Measurements from ENCODE around the gene NOTCH1. TPM values are rescaled to one million over a fixed set of nuclear protein-coding genes. Genes with fewer than 3 reads are reported as not detected.

The NOTCH1 gene
- total and polyA plus RNA-seq, 7 experiments from 2014 or later, result 1.9 to 92.9 (median 52.0) TPM

DNA sequence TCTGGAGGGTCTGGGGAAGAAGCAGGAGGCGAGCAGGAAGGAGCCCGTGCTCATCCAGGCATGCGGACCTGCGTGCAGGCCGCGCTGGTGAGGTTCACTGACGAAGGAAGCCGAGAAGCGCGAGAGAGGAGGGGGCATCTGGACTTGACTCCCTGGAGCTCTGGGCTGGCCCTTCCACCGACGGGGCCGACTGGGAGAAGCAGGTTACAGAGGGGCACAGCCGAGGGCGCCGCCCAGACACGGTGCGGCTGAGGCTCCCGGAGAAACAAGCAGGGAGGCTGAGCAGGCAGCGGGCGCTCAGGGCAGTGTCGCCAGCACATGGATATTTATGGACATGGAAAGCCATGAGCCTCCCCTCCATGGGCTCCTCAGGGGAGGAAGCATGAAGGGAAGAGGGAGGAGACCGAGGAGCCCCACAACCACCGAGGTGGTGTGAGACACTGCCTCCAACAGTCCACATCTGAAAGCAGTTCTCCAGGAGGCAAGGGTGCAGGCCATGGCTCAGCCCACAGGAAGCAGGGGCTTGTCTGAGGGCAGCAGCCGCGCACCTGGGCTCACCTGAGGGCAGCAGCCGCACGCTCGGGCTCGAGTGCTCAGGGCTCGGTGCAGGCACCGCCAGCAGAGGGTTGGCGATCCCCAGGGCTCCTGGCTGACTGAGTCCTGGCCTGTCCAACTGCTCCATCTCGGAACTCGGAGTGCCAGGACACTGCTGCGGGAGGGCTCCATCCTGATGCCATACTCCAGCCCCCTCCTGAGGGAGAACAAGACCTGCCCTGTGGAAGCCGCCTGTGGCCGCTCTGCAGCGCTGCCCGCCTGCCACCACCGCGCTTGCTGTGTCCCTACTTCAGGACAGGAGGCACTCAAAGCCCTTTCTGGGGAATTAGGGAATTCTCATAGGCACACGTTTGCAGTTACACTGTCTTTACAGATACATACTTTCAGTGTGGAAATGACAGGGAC lies 90.5 kb downstream of the NOTCH1 start:
- intact Hi-C loops (cut with micrococcal nuclease), result no loop called here
- Histone ChIP-seq H3K27me3 (ENCODE audit: control insufficient read depth in 2 of 2, insufficient read depth in 2 of 2, low read length in 2 of 2) (no peaks in the 10 kb centered on the region), H3K27ac (ENCODE audit: low read depth, low read length) (no peak overlapping the region), H3K9me3 (ENCODE audit: control insufficient read depth in 2 of 3, low read length in 3 of 3) (no peaks in the 10 kb centered on the region), H3K36me3 (ENCODE audit: control insufficient read depth in 2 of 3, insufficient read depth in 3 of 3, low read length in 3 of 3) (peaks cover 21 to 88% (median 35%) of the 10 kb centered on the region in 3 experiments), H3K4me3 (ENCODE audit: low read length) (no peak overlapping the region), H3K4me1 (ENCODE audit: control insufficient read depth in 2 of 2, insufficient read depth in 2 of 2, low read length in 2 of 2) (no peaks in the 10 kb centered on the region)
- peak; percentile 30 for ATAC-seq
- ChIA-PET POLR2A (no interaction called here), CTCF (no interaction called here)
- DNase-seq, result no peak
- Mint-ChIP-seq H3K27ac (peak overlapping the region in 2 of 9 donors; percentile 52 to 71), H3K9me3 (peaks cover 0 to 2% (median 0%) of the 10 kb centered on the region in 11 donors), H3K4me3 (no peak overlapping the region), H3K27me3 (no peaks in the 10 kb centered on the region), H3K36me3 (peaks cover 7 to 59% (median 19%) of the 10 kb centered on the region in 5 donors), H3K4me1 (peaks cover 0 to 6% (median 0%) of the 10 kb centered on the region in 7 donors)

DNA sequence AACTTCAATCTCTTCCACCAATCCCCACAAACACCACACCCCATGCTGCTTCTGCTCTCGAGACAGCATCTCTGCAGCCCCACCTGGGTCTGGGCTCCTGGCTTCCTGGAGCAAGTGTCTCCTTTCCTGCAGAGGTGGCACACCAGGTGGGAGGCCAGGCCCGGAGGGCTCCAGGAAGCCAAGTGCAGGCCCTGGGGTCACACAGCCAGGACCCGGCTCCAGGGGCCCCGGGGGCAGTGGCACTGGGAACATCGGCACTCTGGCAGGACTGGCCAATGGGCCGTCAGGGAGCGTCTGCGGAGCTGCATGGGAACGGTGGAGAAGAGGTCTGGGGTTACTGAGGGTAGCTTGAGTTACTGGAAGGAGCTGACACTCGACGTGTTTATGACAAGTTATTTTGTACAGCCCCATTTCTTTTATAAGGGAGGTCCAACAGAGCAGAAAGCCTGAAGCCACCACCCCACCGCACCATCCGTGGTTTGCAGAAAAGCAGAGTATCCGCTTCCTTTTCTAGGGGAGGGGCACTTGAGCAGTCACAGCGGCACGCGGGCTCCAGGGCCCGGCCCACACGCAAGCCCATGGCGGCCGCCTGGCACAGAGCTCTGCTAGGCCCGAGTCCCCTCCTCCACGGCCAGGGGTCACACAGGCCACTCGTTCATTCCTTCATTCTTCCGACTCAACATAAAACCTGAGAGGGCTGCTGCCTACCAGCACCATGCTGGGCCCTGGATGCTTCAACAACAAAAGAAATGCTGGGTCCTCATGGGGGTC lies 91.6 kb downstream of the NOTCH1 start:
- no peak overlapping the region for H3K4me3 ChIP-seq (ENCODE audit: low read length)
- Mint-ChIP-seq H3K36me3 (peaks cover 7 to 58% (median 21%) of the 10 kb centered on the region in 5 donors), H3K27me3 (no peaks in the 10 kb centered on the region), H3K4me3 (no peak overlapping the region), H3K4me1 (peaks cover 0 to 6% (median 0%) of the 10 kb centered on the region in 7 donors), H3K9me3 (peaks cover 0 to 2% (median 0%) of the 10 kb centered on the region in 11 donors), H3K27ac (peak overlapping the region in 2 of 9 donors; percentile 38 to 52)
- H3K36me3 ChIP-seq (ENCODE audit: control insufficient read depth in 2 of 3, insufficient read depth in 3 of 3, low read length in 3 of 3), result peaks cover 15 to 91% (median 34%) of the 10 kb centered on the region in 3 experiments
- ChIA-PET CTCF (no interaction called here), POLR2A (no interaction called here)
- intact Hi-C loops (cut with micrococcal nuclease), result no loop called here
- no peaks in the 10 kb centered on the region for H3K4me1 ChIP-seq (ENCODE audit: control insufficient read depth in 2 of 2, insufficient read depth in 2 of 2, low read length in 2 of 2)
- no peak for DNase-seq
- no peaks in the 10 kb centered on the region for H3K9me3 ChIP-seq (ENCODE audit: control insufficient read depth in 2 of 3, low read length in 3 of 3)
- H3K27ac ChIP-seq (ENCODE audit: low read depth, low read length), result no peak overlapping the region
- no peak for ATAC-seq
- H3K27me3 ChIP-seq (ENCODE audit: control insufficient read depth in 2 of 2, insufficient read depth in 2 of 2, low read length in 2 of 2), result no peaks in the 10 kb centered on the region

DNA sequence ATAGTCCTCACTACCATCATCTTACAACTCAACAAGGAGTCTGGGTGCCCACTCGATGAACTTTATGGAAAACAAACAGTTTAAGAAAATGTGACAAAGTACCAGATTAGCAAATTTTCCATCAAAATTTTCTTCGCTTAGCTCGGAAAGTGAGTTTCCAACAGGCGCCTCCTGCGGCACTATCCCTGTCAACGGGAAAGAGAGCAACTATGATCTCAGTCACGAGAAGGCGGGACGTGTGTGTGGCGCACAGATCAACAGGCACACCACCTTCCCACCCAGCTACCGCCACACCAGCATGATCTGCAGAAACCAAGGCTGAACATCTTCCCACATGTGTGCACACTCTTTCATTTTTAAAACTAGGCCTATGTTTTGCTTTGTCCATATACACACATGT lies 92.5 kb downstream of the NOTCH1 start:
- CTCF ChIA-PET, result interaction anchor here (0.6 kb wide), 1 partner anchor 576 kb away, joined by 3 read pairs; no protein-coding TSS in a partner anchor
- Mint-ChIP-seq H3K36me3 (peaks cover 7 to 55% (median 19%) of the 10 kb centered on the region in 5 donors), H3K4me3 (no peak overlapping the region), H3K27me3 (no peaks in the 10 kb centered on the region), H3K27ac (peak overlapping the region in 1 of 9 donors; percentile 38), H3K4me1 (peaks cover 0 to 6% (median 3%) of the 10 kb centered on the region in 7 donors), H3K9me3 (peaks cover 0 to 2% (median 0%) of the 10 kb centered on the region in 11 donors)
- ATAC-seq (no peak), DNase-seq (no peak)
- Histone ChIP-seq H3K4me1 (ENCODE audit: control insufficient read depth in 2 of 2, insufficient read depth in 2 of 2, low read length in 2 of 2) (no peaks in the 10 kb centered on the region), H3K4me3 (ENCODE audit: low read length) (no peak overlapping the region), H3K9me3 (ENCODE audit: control insufficient read depth in 2 of 3, low read length in 3 of 3) (no peaks in the 10 kb centered on the region), H3K27me3 (ENCODE audit: control insufficient read depth in 2 of 2, insufficient read depth in 2 of 2, low read length in 2 of 2) (no peaks in the 10 kb centered on the region), H3K27ac (ENCODE audit: low read depth, low read length) (no peak overlapping the region), H3K36me3 (ENCODE audit: control insufficient read depth in 2 of 3, insufficient read depth in 3 of 3, low read length in 3 of 3) (peaks cover 15 to 88% (median 29%) of the 10 kb centered on the region in 3 experiments)
- POLR2A ChIA-PET, result no interaction called here
- intact Hi-C loops (cut with micrococcal nuclease), result no loop called here

DNA sequence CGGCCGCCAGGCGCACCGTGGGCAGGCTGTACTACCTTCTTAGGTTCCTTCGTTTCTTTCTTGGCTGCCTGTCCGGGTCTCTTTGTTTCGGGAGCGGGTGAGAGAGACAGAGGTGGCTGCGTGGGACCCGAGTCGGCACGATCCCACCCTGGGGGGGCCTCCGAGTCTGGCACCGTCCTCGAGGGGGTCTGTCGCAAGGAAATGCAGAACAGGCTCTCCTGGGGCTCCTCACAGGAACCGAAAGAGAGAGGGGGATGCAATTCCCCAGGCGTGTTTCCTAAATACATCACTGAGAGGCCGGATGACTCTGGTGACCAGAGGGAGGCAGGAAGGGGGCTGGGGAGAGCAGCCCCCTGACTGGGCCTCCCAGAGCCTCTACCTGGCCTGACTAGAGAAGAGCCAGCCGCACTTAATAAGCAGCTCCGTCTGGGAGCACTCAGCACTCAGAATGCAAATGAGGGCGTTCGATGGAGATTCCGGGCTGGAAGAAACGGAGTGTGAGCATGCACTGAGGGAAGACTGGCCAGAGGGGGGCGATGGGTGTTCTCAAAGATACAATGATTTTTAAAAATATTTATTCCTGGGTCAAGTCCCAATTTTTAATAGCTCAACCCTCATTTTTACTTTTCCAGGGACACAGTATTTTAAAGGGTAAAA lies 94.5 kb downstream of the NOTCH1 start:
- Histone ChIP-seq H3K36me3 (ENCODE audit: control insufficient read depth in 2 of 3, insufficient read depth in 3 of 3, low read length in 3 of 3) (peaks cover 15 to 88% (median 34%) of the 10 kb centered on the region in 3 experiments), H3K27ac (ENCODE audit: low read depth, low read length) (no peak overlapping the region), H3K4me3 (ENCODE audit: low read length) (no peak overlapping the region), H3K27me3 (ENCODE audit: control insufficient read depth in 2 of 2, insufficient read depth in 2 of 2, low read length in 2 of 2) (no peaks in the 10 kb centered on the region), H3K4me1 (ENCODE audit: control insufficient read depth in 2 of 2, insufficient read depth in 2 of 2, low read length in 2 of 2) (no peaks in the 10 kb centered on the region), H3K9me3 (ENCODE audit: control insufficient read depth in 2 of 3, low read length in 3 of 3) (no peaks in the 10 kb centered on the region)
- ATAC-seq (no peak), DNase-seq (no peak)
- intact Hi-C loops (cut with micrococcal nuclease), result no loop called here
- POLR2A ChIA-PET, result no interaction called here
- no peaks in the 10 kb centered on the region for H3K27me3 Mint-ChIP-seq
- peaks cover 0 to 3% (median 0%) of the 10 kb centered on the region in 11 donors for H3K9me3 Mint-ChIP-seq
- CTCF ChIA-PET, result no interaction called here
- peaks cover 0 to 6% (median 3%) of the 10 kb centered on the region in 7 donors for H3K4me1 Mint-ChIP-seq
- H3K4me3 Mint-ChIP-seq, result no peak overlapping the region
- peaks cover 7 to 64% (median 27%) of the 10 kb centered on the region in 5 donors for H3K36me3 Mint-ChIP-seq
- H3K27ac Mint-ChIP-seq, result no peak overlapping the region

DNA sequence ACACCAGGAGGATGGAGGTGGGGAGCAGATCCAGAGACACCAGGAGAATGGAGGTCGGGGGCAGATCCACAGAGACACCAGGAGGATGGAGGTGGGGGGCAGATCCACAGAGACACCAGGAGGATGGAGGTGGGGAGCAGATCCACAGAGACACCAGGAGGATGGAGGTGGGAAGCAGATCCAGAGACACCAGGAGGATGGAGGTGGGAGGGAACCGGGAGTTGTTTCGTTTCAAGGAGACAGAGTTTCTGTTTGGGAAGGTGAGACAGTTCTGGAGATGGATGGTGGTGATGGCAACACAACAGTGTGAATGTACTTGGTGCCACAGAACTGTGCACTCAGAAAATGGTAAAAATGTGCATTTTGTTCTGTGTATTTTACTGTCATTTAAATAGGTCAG lies 97.2 kb downstream of the NOTCH1 start:
- Mint-ChIP-seq H3K9me3 (peaks cover 0 to 3% (median 0%) of the 10 kb centered on the region in 11 donors), H3K27me3 (no peaks in the 10 kb centered on the region), H3K36me3 (peaks cover 12 to 66% (median 20%) of the 10 kb centered on the region in 5 donors), H3K4me1 (peaks cover 0 to 4% (median 1%) of the 10 kb centered on the region in 7 donors), H3K4me3 (no peak overlapping the region), H3K27ac (no peak overlapping the region)
- no peaks in the 10 kb centered on the region for H3K27me3 ChIP-seq (ENCODE audit: control insufficient read depth in 2 of 2, insufficient read depth in 2 of 2, low read length in 2 of 2)
- no peaks in the 10 kb centered on the region for H3K9me3 ChIP-seq (ENCODE audit: control insufficient read depth in 2 of 3, low read length in 3 of 3)
- peaks cover 6 to 86% (median 32%) of the 10 kb centered on the region in 3 experiments for H3K36me3 ChIP-seq (ENCODE audit: control insufficient read depth in 2 of 3, insufficient read depth in 3 of 3, low read length in 3 of 3)
- intact Hi-C loops (cut with micrococcal nuclease), result no loop called here
- no peak for DNase-seq
- no peak overlapping the region for H3K4me3 ChIP-seq (ENCODE audit: low read length)
- ChIA-PET POLR2A (no interaction called here), CTCF (no interaction called here)
- ATAC-seq, result no peak
- H3K4me1 ChIP-seq (ENCODE audit: control insufficient read depth in 2 of 2, insufficient read depth in 2 of 2, low read length in 2 of 2), result no peaks in the 10 kb centered on the region
- no peak overlapping the region for H3K27ac ChIP-seq (ENCODE audit: low read depth, low read length)

DNA sequence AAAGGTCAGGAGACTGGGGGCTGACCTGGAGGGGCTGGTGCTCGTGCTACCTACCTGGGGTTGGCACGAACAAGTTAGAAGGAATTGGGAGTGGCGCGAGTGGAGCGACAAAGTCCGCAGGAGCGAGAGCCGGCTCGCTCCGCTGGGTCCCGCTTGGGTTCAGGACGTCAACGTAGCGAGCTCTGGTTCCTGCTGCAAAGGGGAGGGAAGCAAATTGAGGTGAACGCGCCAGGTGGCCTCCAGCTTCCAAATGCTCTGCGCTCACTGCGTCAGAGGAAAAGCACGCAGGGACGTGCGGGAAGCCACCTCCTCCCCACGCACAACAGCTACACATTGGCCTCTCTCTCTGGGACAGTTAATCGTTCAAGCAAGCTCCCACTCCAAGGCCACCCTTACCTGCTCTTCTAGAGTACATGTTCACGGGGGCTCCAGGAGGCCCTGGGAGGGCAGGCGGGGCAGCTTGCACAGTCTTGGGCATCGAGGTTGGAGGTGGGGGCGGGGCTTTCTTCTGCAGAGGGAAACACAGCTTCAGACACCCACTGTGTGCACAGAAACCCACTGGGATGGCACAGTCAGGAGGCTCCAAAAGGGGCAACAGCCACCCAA lies 98.6 kb downstream of the NOTCH1 start:
- no peak for ATAC-seq
- no peak overlapping the region for H3K27ac ChIP-seq (ENCODE audit: low read depth, low read length)

More for the DNA sequence above, 98.6 kb downstream of the NOTCH1 start:
- Mint-ChIP-seq H3K4me3 (no peak overlapping the region), H3K4me1 (peaks cover 0 to 4% (median 0%) of the 10 kb centered on the region in 7 donors), H3K9me3 (peaks cover 0 to 3% (median 0%) of the 10 kb centered on the region in 11 donors), H3K27me3 (no peaks in the 10 kb centered on the region), H3K27ac (no peak overlapping the region), H3K36me3 (peaks cover 7 to 65% (median 17%) of the 10 kb centered on the region in 5 donors)
- H3K4me3 ChIP-seq (ENCODE audit: low read length), result no peak overlapping the region
- ChIA-PET CTCF (no interaction called here), POLR2A (no interaction called here)
- no peaks in the 10 kb centered on the region for H3K9me3 ChIP-seq (ENCODE audit: control insufficient read depth in 2 of 3, low read length in 3 of 3)
- no peak for DNase-seq
- intact Hi-C loops (cut with micrococcal nuclease), result no loop called here
- no peaks in the 10 kb centered on the region for H3K27me3 ChIP-seq (ENCODE audit: control insufficient read depth in 2 of 2, insufficient read depth in 2 of 2, low read length in 2 of 2)
- no peaks in the 10 kb centered on the region for H3K4me1 ChIP-seq (ENCODE audit: control insufficient read depth in 2 of 2, insufficient read depth in 2 of 2, low read length in 2 of 2)
- H3K36me3 ChIP-seq (ENCODE audit: control insufficient read depth in 2 of 3, insufficient read depth in 3 of 3, low read length in 3 of 3), result peaks cover 6 to 92% (median 28%) of the 10 kb centered on the region in 3 experiments

Data from naive thymus-derived CD4-positive, alpha-beta T cell (primary cell).